SK-N-SH (cell line): ENCODE results near the gene HS2ST1. TPM values are rescaled to one million over a fixed set of nuclear protein-coding genes. Genes with fewer than 3 reads are reported as not detected.

ENCODE experiments used
- EZH2phosphoT487 ChIP-seq: fragments of 200-600 bp; sonication (generic); IDR thresholded peaks from 2 replicates; pipeline ENCODE4 v1.6.1; 2017; ENCODE audit warnings: low read depth, mixed run types, mild to moderate bottlenecking, antibody characterized with exemption, moderate library complexity, borderline replicate concordance
- FOSL2 ChIP-seq: IDR thresholded peaks from 2 replicates; pipeline ENCODE4 v1.4.0; 2012; ENCODE audit warnings: low read depth, mild to moderate bottlenecking, moderate library complexity, borderline replicate concordance
- FOXJ3 ChIP-seq: sonication (generic); formaldehyde crosslinking; IDR thresholded peaks from 2 replicates; pipeline ENCODE4 v1.5.1; 2020; ENCODE audit warnings: mild to moderate bottlenecking, missing genetic modification reagents
- GABPA ChIP-seq: IDR thresholded peaks from 2 replicates; pipeline ENCODE4 v1.4.0; 2012; ENCODE audit warnings: low read depth, mild to moderate bottlenecking
- GATA2 ChIP-seq: sonication (generic); formaldehyde crosslinking; IDR thresholded peaks from 2 replicates; pipeline ENCODE4 v1.5.0; 2020; ENCODE audit warnings: mild to moderate bottlenecking, missing genetic modification reagents
- MAX ChIP-seq: IDR thresholded peaks from 2 replicates; pipeline ENCODE4 v1.4.0; 2012; ENCODE audit warnings: low read depth
- MEF2A ChIP-seq: IDR thresholded peaks from 2 replicates; pipeline ENCODE4 v1.4.0; 2012; ENCODE audit warnings: low read depth, borderline replicate concordance
- NFIC ChIP-seq: IDR thresholded peaks from 2 replicates; pipeline ENCODE4 v1.4.0; 2012; ENCODE audit warnings: borderline replicate concordance
- NRF1 ChIP-seq: IDR thresholded peaks from 2 replicates; pipeline ENCODE4 v1.6.1; 2012; ENCODE audit warnings: low read depth, mild to moderate bottlenecking, low read length
- POLR2AphosphoS5 ChIP-seq: IDR thresholded peaks from 2 replicates; pipeline ENCODE4 v1.6.1; 2012; ENCODE audit warnings: low read depth, low read length
- RCOR1 ChIP-seq: fragments of 150-350 bp; IDR thresholded peaks from 2 replicates; pipeline ENCODE4 v1.6.1; 2017; ENCODE audit warnings: antibody characterized with exemption, low read length
- REST ChIP-seq: IDR thresholded peaks from 2 replicates; pipeline ENCODE4 v1.6.1; 2012; ENCODE audit warnings: mild to moderate bottlenecking, low read depth, low read length, moderate library complexity
- RFX5 ChIP-seq: IDR thresholded peaks from 2 replicates; pipeline ENCODE4 v1.6.1; 2012; ENCODE audit warnings: mild to moderate bottlenecking, improper control_type of control experiment, low read length
- RXRA ChIP-seq: IDR thresholded peaks from 2 replicates; pipeline ENCODE4 v1.4.0; 2012; ENCODE audit warnings: low read depth, mild to moderate bottlenecking, borderline replicate concordance
- SIN3A ChIP-seq: IDR thresholded peaks from 2 replicates; pipeline ENCODE4 v1.6.1; 2012; ENCODE audit warnings: low read depth, mild to moderate bottlenecking, low read length, moderate library complexity, borderline replicate concordance
- TAF1 ChIP-seq: IDR thresholded peaks from 2 replicates; pipeline ENCODE4 v1.6.1; 2012; ENCODE audit warnings: low read depth, mild to moderate bottlenecking, low read length, moderate library complexity, borderline replicate concordance
- TCF12 ChIP-seq: IDR thresholded peaks from 2 replicates; pipeline ENCODE4 v1.4.0; 2012
- TEAD4 ChIP-seq: IDR thresholded peaks from 2 replicates; pipeline ENCODE4 v1.4.0; 2012; ENCODE audit warnings: mild to moderate bottlenecking, borderline replicate concordance; ENCODE audit not compliant: insufficient read depth
- YY1 ChIP-seq: IDR thresholded peaks from 2 replicates; pipeline ENCODE4 v1.4.0; 2012; ENCODE audit warnings: low read depth, mild to moderate bottlenecking
- polyA plus RNA-seq, 3 experiments: library from polyadenylated mRNA; depleted of rRNA; stranded (reverse); fragments of >200 nt; gene quantifications; 2 replicates each; pipeline ENCODE4 v1.2.3, GENCODE V29; 2012
- TF ChIP-seq, protein P1 (sequence below): fragments of 150-350 bp; IDR thresholded peaks from 2 replicates; pipeline ENCODE4 v1.6.1; 2017; ENCODE audit warnings: antibody characterized with exemption, low read length, low read depth, borderline replicate concordance
- TF ChIP-seq, protein P2 (sequence below): IDR thresholded peaks from 2 replicates; pipeline ENCODE4 v1.4.0; 2012; ENCODE audit warnings: low read depth, borderline replicate concordance

HS2ST1 gene
- polyA plus RNA-seq, 1 of the 3 experiments (the other 2 are of a cell fraction) = 16.6 TPM

GRCh38 chr1:87111659-87112371, 197.4 kb downstream of the HS2ST1 start (continued):
- TF ChIP-seq EZH2phosphoT487 (no peak), GATA2 (CRISPR knock-in tag) (peak; percentile 89), FOSL2 (peak; percentile 8; the same call in 1 of the 2 replicates), MEF2A (no peak), NRF1 (no peak), RFX5 (no peak), GABPA (no peak), NFIC (peak; percentile 71), RCOR1 (peak; percentile 48; the same call in 1 of the 2 replicates), SIN3A (no peak), TCF12 (peak; percentile 81), REST (no peak), MAX (no peak), TEAD4 (peak; percentile 57; the same call in 1 of the 2 replicates), TAF1 (no peak), RXRA (no peak), FOXJ3 (no peak), POLR2AphosphoS5 (peak; percentile 50), YY1 (no peak)
- TF ChIP-seq, protein P1, sequence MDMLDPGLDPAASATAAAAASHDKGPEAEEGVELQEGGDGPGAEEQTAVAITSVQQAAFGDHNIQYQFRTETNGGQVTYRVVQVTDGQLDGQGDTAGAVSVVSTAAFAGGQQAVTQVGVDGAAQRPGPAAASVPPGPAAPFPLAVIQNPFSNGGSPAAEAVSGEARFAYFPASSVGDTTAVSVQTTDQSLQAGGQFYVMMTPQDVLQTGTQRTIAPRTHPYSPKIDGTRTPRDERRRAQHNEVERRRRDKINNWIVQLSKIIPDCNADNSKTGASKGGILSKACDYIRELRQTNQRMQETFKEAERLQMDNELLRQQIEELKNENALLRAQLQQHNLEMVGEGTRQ = no peak
- TF ChIP-seq, protein P2, sequence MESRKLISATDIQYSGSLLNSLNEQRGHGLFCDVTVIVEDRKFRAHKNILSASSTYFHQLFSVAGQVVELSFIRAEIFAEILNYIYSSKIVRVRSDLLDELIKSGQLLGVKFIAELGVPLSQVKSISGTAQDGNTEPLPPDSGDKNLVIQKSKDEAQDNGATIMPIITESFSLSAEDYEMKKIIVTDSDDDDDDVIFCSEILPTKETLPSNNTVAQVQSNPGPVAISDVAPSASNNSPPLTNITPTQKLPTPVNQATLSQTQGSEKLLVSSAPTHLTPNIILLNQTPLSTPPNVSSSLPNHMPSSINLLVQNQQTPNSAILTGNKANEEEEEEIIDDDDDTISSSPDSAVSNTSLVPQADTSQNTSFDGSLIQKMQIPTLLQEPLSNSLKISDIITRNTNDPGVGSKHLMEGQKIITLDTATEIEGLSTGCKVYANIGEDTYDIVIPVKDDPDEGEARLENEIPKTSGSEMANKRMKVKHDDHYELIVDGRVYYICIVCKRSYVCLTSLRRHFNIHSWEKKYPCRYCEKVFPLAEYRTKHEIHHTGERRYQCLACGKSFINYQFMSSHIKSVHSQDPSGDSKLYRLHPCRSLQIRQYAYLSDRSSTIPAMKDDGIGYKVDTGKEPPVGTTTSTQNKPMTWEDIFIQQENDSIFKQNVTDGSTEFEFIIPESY = no peak
